ENCODE data around the gene SYNPO2L. TPM values are rescaled to one million over a fixed set of nuclear protein-coding genes. Genes with fewer than 3 reads are reported as not detected.
A peak's percentile ranks its signal among the peaks of the same experiment; 100 is the strongest.
"Not testable (repeated sequence)": the region's sequence is repeated elsewhere in the genome, so short reads cannot be mapped to it uniquely, and the experiment has no call there.

Gene SYNPO2L
- total RNA-seq, 1 donor from 2014 or later: 0.27 TPM

DNA sequence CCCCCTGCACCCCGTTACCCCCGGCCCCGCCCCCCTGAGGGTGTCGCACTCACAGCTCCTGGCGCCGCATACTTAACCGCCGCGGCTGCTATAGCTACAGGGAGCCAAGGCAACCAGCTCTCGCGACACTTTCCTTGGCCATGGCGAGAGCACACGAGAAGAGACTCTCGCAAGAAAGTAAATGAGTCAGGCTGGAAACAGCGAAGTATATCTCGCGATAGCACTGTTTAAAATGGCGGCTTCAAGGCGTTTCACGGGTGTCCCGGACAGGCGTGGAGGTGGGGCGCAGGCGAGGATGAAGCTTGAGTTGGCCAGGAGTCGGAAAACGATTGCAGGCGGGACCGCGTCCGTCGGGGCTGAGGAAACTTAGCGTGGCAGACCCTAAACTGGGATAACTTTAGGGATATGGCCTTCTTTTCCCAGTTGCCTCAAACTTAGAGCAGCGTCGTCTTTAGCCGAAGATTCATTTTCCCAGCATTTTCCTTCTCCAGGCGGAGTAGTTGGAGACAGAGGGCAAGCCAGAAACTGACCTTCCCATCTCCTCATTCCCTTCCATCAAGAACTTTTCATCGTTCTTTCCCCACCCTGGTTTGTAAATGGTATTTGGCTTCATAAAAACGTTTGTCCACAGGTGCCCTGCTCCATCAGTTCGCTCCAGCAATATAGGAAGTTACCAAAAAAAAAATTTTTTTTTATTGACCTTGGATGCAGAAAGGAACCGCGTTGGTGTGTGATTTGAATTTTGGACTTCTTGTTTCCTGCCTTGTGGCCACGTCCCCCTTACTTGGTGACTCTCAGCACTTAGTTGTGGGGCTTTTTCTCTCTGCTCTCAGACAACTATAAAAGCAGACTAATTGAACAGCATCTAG is 29.7 kb downstream of the SYNPO2L start:
- Mint-ChIP-seq H3K27me3 (no peaks in the 10 kb centered on the region), H3K9me3 (peaks cover 4% of the 10 kb centered on the region), H3K27ac (peak overlapping the region; percentile 99), H3K36me3 (peaks cover 10% of the 10 kb centered on the region), H3K4me1 (ENCODE audit: unreplicated experiment) (peaks cover 19% of the 10 kb centered on the region), H3K4me3 (peak overlapping the region; percentile 100)
- TF ChIP-seq, protein P1, sequence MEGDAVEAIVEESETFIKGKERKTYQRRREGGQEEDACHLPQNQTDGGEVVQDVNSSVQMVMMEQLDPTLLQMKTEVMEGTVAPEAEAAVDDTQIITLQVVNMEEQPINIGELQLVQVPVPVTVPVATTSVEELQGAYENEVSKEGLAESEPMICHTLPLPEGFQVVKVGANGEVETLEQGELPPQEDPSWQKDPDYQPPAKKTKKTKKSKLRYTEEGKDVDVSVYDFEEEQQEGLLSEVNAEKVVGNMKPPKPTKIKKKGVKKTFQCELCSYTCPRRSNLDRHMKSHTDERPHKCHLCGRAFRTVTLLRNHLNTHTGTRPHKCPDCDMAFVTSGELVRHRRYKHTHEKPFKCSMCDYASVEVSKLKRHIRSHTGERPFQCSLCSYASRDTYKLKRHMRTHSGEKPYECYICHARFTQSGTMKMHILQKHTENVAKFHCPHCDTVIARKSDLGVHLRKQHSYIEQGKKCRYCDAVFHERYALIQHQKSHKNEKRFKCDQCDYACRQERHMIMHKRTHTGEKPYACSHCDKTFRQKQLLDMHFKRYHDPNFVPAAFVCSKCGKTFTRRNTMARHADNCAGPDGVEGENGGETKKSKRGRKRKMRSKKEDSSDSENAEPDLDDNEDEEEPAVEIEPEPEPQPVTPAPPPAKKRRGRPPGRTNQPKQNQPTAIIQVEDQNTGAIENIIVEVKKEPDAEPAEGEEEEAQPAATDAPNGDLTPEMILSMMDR (conservative IDR thresholded peaks at IDR 0.05): no peak
- peak; percentile 91 for DNase-seq (ENCODE audit: extremely low spot score, unreplicated experiment)

DNA sequence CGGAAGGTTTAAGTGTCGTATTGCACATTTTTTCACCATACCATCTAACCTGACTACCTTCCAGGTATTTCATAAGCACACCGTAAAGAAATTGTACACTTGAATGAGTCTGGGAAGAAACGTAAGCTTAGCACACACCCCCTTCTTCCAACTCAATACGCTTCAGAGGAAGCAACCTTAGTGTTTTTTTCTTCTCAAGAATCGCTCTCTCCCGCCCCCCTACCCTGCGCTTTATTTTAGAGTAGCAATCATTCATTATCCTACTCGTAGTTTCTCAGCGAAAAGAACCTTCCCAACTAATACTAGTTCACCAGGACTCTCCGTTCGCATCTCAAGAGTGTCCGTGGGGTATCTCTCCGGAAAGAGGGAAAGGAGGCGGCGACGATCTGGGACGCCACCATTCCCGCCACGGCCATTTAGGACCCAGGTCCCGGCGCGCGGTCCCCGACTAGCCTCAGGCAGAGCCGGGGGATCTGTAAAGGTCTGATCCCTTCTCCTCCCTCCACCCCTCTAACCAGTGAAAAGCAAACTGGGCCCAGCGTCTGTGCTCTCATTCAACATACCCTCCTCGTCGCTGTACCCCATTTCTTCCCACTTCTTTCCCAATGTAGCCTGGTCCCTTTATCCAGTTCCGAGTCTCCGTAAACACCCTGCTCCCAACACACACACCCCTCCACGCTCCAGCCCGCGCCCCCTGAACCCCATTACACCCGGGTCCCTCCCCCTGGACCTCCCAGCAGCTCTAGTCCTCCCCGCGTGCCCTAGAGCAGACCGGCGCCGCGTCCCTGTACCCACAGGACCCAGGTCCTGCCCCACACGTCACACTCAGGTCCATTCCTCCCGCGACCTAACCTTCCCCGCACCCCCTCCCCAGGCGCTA is 30.6 kb downstream of the SYNPO2L start:
- Mint-ChIP-seq H3K36me3 (peaks cover 10% of the 10 kb centered on the region), H3K4me1 (ENCODE audit: unreplicated experiment) (peaks cover 19% of the 10 kb centered on the region), H3K4me3 (peak overlapping the region; percentile 100), H3K9me3 (peaks cover 4% of the 10 kb centered on the region), H3K27me3 (no peaks in the 10 kb centered on the region), H3K27ac (peak overlapping the region; percentile 99)
- DNase-seq (ENCODE audit: extremely low spot score, unreplicated experiment): no peak
- TF ChIP-seq, protein P1 (conservative IDR thresholded peaks at IDR 0.05): no peak

DNA sequence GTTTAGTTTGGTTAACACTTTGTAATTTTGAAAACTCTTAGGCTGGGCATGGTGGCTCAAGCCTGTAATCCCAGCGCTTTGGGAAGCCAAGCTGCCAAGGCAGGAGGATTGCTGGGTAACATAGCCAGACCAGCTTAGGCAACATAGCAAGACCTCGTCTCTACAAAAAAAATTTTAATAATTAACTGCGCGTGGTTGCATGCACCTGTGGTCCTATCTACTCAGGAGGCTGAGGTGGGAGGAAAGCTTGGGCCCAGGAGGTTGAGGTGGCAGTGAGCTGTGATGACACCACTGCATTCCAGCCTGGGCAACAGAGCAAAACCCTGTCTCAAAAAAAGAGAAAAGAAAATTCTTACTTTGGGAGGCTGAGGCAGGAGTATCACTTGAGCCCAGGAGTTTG is 32.8 kb downstream of the SYNPO2L start:
- Mint-ChIP-seq H3K27me3 (no peaks in the 10 kb centered on the region), H3K27ac (no peak overlapping the region), H3K36me3 (peaks cover 10% of the 10 kb centered on the region), H3K9me3 (peaks cover 4% of the 10 kb centered on the region), H3K4me1 (ENCODE audit: unreplicated experiment) (peaks cover 19% of the 10 kb centered on the region), H3K4me3 (no peak overlapping the region)
- DNase-seq (ENCODE audit: extremely low spot score, unreplicated experiment): no peak
- TF ChIP-seq, protein P1 (conservative IDR thresholded peaks at IDR 0.05): no peak

DNA sequence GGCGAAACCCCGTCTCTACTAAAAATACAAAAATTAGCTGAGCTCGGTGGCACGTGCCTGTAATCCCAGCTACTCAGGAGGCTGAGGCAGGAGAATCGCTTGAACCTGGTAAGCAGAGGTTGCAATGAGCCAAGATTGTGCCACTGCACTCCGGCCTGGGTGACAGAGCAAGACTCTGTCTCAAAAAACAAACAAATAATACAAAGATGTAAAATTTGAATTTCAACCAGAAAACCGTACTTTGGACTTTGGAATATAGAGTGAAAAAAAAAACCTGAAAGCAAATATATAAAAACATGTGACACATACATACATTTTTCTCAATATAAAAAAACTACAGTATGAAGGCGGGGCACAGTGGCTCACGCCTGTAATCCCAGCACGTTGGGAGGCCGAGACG is 34.9 kb downstream of the SYNPO2L start:
- not testable (repeated sequence) for H3K9me3 Mint-ChIP-seq; H3K27me3 Mint-ChIP-seq; H3K27ac Mint-ChIP-seq; H3K4me3 Mint-ChIP-seq; DNase-seq (ENCODE audit: extremely low spot score, unreplicated experiment); H3K36me3 Mint-ChIP-seq
- peaks cover 11% of the 10 kb centered on the region for H3K4me1 Mint-ChIP-seq (ENCODE audit: unreplicated experiment)

DNA sequence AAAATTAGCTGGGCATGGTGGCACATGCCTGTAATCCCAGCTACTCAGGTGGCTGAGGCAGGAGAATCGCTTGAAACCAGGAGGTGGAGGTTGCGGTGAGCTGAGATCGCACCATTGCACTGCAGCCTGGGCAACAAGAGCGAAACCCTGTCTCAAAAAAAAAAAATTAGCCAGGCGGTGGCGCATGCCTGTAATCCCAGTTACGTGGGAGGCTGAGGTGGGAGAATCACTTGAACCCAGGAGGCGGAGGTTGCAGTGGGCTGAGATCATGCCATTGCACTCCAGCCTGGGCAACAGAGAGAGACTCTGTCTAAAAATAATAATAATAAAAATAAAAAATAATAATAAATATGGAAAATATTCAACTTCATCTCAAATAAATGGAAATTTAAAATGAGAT is 38.7 kb downstream of the SYNPO2L start:
- H3K4me3 Mint-ChIP-seq; DNase-seq (ENCODE audit: extremely low spot score, unreplicated experiment); H3K27ac Mint-ChIP-seq; H3K27me3 Mint-ChIP-seq; H3K36me3 Mint-ChIP-seq; H3K9me3 Mint-ChIP-seq; H3K4me1 Mint-ChIP-seq (ENCODE audit: unreplicated experiment): not testable (repeated sequence)

DNA sequence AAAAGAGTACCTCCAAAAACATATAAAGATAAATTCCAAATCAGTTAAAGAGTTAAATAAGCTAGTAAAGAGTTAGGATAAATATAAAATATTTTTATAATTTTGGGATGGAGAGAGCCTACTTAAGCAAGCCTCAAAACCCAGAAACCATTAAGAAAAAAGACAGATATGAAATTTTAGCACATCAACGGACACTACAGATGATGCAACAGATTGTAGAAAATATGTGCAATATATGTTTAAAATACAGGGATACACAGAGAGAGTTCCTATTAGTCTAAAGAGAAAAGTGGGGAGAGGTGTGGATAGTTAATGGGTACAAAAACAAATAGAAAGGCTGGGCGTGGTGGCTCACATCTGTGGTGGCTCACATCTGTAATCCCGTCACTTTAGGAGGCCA is 41.1 kb downstream of the SYNPO2L start:
- no peak overlapping the region for H3K4me3 Mint-ChIP-seq
- no peak overlapping the region for H3K27ac Mint-ChIP-seq

More for the DNA sequence above, 41.1 kb downstream of the SYNPO2L start:
- Mint-ChIP-seq H3K9me3 (no peaks in the 10 kb centered on the region), H3K27me3 (no peaks in the 10 kb centered on the region), H3K36me3 (no peaks in the 10 kb centered on the region), H3K4me1 (ENCODE audit: unreplicated experiment) (no peaks in the 10 kb centered on the region)
- TF ChIP-seq, protein P1 (conservative IDR thresholded peaks at IDR 0.05): no peak
- DNase-seq (ENCODE audit: extremely low spot score, unreplicated experiment): no peak
